Superior temporal gyrus (tissue), 1 donor: ENCODE data around the gene LRWD1.
"Not testable (repeated sequence)": the region's sequence is repeated elsewhere in the genome, so short reads cannot be mapped to it uniquely, and the experiment has no call there.

ENCODE experiments used
- DNase-seq: peaks from one replicate; pipeline ENCODE4 v3.0.0-alpha.2; 2016; ENCODE audit errors: extremely low spot score

The LRWD1 gene

GRCh38 chr7:102468478-102469350 is 3.9 kb downstream of the LRWD1 start:
- no peak for DNase-seq

GRCh38 chr7:102469351-102469971 is 4.7 kb downstream of the LRWD1 start:
- no peak for DNase-seq

- DNase-seq = no peak
These were observed 5.4 kb downstream of the LRWD1 start for GRCh38 chr7:102469972-102470825.

GRCh38 chr7:102471791-102472125 is 7.0 kb downstream of the LRWD1 start:
- DNase-seq = no peak

- no peak for DNase-seq
These were observed 7.6 kb downstream of the LRWD1 start for GRCh38 chr7:102472126-102473041.

- DNase-seq = no peak
These were observed 8.6 kb downstream of the LRWD1 start for GRCh38 chr7:102473271-102473991.

GRCh38 chr7:102474116-102474515 is 9.3 kb downstream of the LRWD1 start:
- not testable (repeated sequence) for DNase-seq

GRCh38 chr7:102474736-102475435 is 10.1 kb downstream of the LRWD1 start:
- DNase-seq = not testable (repeated sequence)

- not testable (repeated sequence) for DNase-seq
These were observed 13.8 kb downstream of the LRWD1 start, which contains the start of gene POLR2J for GRCh38 chr7:102478314-102479208. TSS of gene POLR2J (minus strand) at chr7:102478922. CDS start at chr7:102478860, 62 bp downstream.

- not testable (repeated sequence) for DNase-seq
These were observed 14.4 kb downstream of the LRWD1 start for GRCh38 chr7:102479209-102479584.

GRCh38 chr7:102479982-102480637 is 15.3 kb downstream of the LRWD1 start:
- not testable (repeated sequence) for DNase-seq

GRCh38 chr7:102481962-102482361 is 17.2 kb downstream of the LRWD1 start:
- not testable (repeated sequence) for DNase-seq

GRCh38 chr7:102484317-102484716 is 19.5 kb downstream of the LRWD1 start:
- not testable (repeated sequence) for DNase-seq

GRCh38 chr7:102490529-102491075 is 25.8 kb downstream of the LRWD1 start:
- DNase-seq = not testable (repeated sequence)

- DNase-seq = not testable (repeated sequence)
These were observed 28.6 kb downstream of the LRWD1 start for GRCh38 chr7:102493220-102493935.

GRCh38 chr7:102494026-102494425 is 29.2 kb downstream of the LRWD1 start:
- DNase-seq = not testable (repeated sequence)
